CD8-positive, alpha-beta memory T cell (primary cell): Measurements from ENCODE around the gene POMT2. TPM values are rescaled to one million over a fixed set of nuclear protein-coding genes. Genes with fewer than 3 reads are reported as not detected.

Experiments used
- CTCF ChIA-PET: fragments of 350-600 bp; sonication (Branson Sonifier 250); formaldehyde crosslinking; loops from one replicate; lab custom pipeline; 2021; ENCODE audit warnings: antibody characterized with exemption; lab: Charles Lee
- POLR2A ChIA-PET: fragments of 350-600 bp; sonication (Branson Sonifier 250); formaldehyde crosslinking; loops from one replicate; lab custom pipeline; 2021; ENCODE audit warnings: antibody characterized with exemption; lab: Charles Lee
- DNase-seq, 5 donors: peaks; one replicate each; pipeline versions ENCODE4 v3.0.0 to v3.0.0-alpha.2; 2020 to 2022; ENCODE audit warnings: mixed read lengths in 1 of 5
- H3K27ac ChIP-seq: one replicate; pipeline ENCODE4 v1.7.0; 2013; ENCODE audit warnings: low read depth, mild to moderate bottlenecking, low read length, moderate library complexity
- H3K27me3 ChIP-seq: 2 replicates; pipeline ENCODE4 v1.7.0; 2013; ENCODE audit warnings: low read length, mild to moderate bottlenecking; ENCODE audit not compliant: insufficient read depth, poor library complexity, severe bottlenecking
- H3K36me3 ChIP-seq: 2 replicates; pipeline ENCODE4 v1.7.0; 2013; ENCODE audit warnings: mild to moderate bottlenecking, low read length, moderate library complexity; ENCODE audit not compliant: insufficient read depth
- H3K4me1 ChIP-seq: 2 replicates; pipeline ENCODE4 v1.7.0; 2013; ENCODE audit warnings: mild to moderate bottlenecking, low read length, moderate library complexity; ENCODE audit not compliant: insufficient read depth
- H3K4me3 ChIP-seq: 2 replicates; pipeline ENCODE4 v1.7.0; 2013; ENCODE audit warnings: mild to moderate bottlenecking, low read length
- H3K9me3 ChIP-seq: 2 replicates; pipeline ENCODE4 v1.7.0; 2013; ENCODE audit warnings: mild to moderate bottlenecking, low read length
- H3K27ac Mint-ChIP-seq, 8 donors: one replicate each; pipeline ENCODE4 v1.8.0; 2020 to 2021; ENCODE audit warnings: mixed read lengths in 8 of 8, mild to moderate bottlenecking in 6 of 8, inconsistent platforms in 3 of 8, moderate library complexity in 3 of 8
- H3K27me3 Mint-ChIP-seq, 2 donors: one replicate each; pipeline ENCODE4 v1.8.0; 2020 to 2021; ENCODE audit warnings: mixed read lengths in 2 of 2, mild to moderate bottlenecking in 1 of 2, moderate library complexity in 1 of 2
- H3K36me3 Mint-ChIP-seq, 3 donors: one replicate each; pipeline ENCODE4 v1.8.0; 2020 to 2021; ENCODE audit warnings: mixed read lengths in 3 of 3, inconsistent platforms in 1 of 3, mild to moderate bottlenecking in 1 of 3
- H3K4me1 Mint-ChIP-seq, 3 donors: one replicate each; pipeline ENCODE4 v1.8.0; 2020 to 2021; ENCODE audit warnings: mixed read lengths in 3 of 3, inconsistent platforms in 1 of 3, mild to moderate bottlenecking in 1 of 3
- H3K4me3 Mint-ChIP-seq, 7 donors: one replicate each; pipeline ENCODE4 v1.8.0; 2020 to 2021; ENCODE audit warnings: mixed read lengths in 7 of 7, mild to moderate bottlenecking in 6 of 7, moderate library complexity in 4 of 7, inconsistent platforms in 2 of 7
- H3K9me3 Mint-ChIP-seq, 5 donors: one replicate each; pipeline ENCODE4 v1.8.0; 2020 to 2022; ENCODE audit warnings: mixed read lengths in 5 of 5, mild to moderate bottlenecking in 3 of 5, moderate library complexity in 2 of 5, inconsistent platforms in 1 of 5
- polyA plus RNA-seq: library from polyadenylated mRNA; unstranded; fragments of 300-500 nt; fragmentation: Illumina TruSeq; gene quantifications from one replicate; pipeline ENCODE4 v1.2.3, GENCODE V29; 2021
- total RNA-seq, 2 experiments: library from RNA; stranded (reverse); gene quantifications; one replicate each; pipeline ENCODE4 v1.2.3, GENCODE V29; 2021

The POMT2 gene
- total and polyA plus RNA-seq, 3 experiments from 2014 or later, result 1.7 to 21.6 (median 19.0) TPM

DNA sequence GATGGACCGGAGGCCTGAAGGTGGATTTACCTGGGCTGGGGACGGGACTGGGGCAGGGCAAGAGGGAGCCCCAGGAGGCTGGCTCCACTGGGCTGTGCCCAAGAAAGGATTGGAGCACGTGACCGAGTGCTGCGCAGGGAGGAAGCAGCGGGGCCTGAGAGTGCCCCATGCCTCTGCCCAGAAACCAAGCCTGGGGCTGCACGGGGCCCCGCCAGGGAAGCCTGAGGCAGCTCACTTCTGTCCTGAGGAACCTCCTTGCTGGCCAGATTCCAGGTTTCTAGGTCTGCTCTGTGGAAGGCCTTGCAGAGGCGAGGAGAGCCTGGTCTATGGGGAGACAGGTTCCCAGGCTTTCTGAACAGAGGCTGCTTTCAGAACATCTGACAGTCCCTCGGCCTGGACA, 60.1 kb downstream of the POMT2 start:
- Mint-ChIP-seq H3K9me3 (no peaks in the 10 kb centered on the region), H3K36me3 (no peaks in the 10 kb centered on the region), H3K27me3 (peaks cover 4 to 13% of the 10 kb centered on the region in 2 donors), H3K27ac (no peak overlapping the region), H3K4me1 (no peaks in the 10 kb centered on the region), H3K4me3 (no peak overlapping the region)
- POLR2A ChIA-PET, result no interaction called here
- no peak overlapping the region for H3K4me3 ChIP-seq
- H3K9me3 ChIP-seq, result no peaks in the 10 kb centered on the region
- no peaks in the 10 kb centered on the region for H3K4me1 ChIP-seq
- H3K27ac ChIP-seq, result no peak overlapping the region
- DNase-seq, result no peak
- H3K36me3 ChIP-seq, result no peaks in the 10 kb centered on the region
- H3K27me3 ChIP-seq, result no peaks in the 10 kb centered on the region
- CTCF ChIA-PET, result no interaction called here

DNA sequence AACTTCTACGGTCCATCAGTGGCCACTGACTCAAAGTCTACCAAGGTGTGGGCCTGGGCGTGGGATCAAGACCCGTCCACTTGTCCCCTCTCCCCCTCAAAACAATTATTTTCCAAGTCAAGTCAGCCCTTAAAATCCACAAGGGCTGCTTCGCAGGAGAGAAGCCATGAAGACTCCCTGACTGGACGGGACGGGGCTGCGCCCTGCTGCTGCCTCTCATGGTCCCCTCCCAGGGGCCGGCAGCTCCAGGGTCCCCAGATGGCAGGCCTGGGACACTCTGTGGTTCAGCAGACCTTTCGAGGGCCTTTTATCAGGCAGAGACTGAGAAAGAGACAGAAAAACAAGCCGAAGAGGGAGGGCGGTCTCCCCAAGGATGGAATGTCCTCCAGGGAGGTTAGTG, 60.5 kb downstream of the POMT2 start:
- Histone ChIP-seq H3K4me3 (no peak overlapping the region), H3K27ac (no peak overlapping the region), H3K4me1 (no peaks in the 10 kb centered on the region), H3K36me3 (no peaks in the 10 kb centered on the region), H3K27me3 (no peaks in the 10 kb centered on the region), H3K9me3 (no peaks in the 10 kb centered on the region)
- no peaks in the 10 kb centered on the region for H3K4me1 Mint-ChIP-seq
- no peaks in the 10 kb centered on the region for H3K9me3 Mint-ChIP-seq
- no peaks in the 10 kb centered on the region for H3K36me3 Mint-ChIP-seq
- no peak overlapping the region for H3K4me3 Mint-ChIP-seq
- DNase-seq, result no peak
- peaks cover 8 to 13% of the 10 kb centered on the region in 2 donors for H3K27me3 Mint-ChIP-seq
- ChIA-PET CTCF (no interaction called here), POLR2A (no interaction called here)
- H3K27ac Mint-ChIP-seq, result no peak overlapping the region

GRCh38 chr14:77259025-77259715, 61.5 kb downstream of the POMT2 start:
- H3K27me3 ChIP-seq, result no peaks in the 10 kb centered on the region
- DNase-seq, result no peak
- no peak overlapping the region for H3K27ac ChIP-seq
- Mint-ChIP-seq H3K27me3 (peaks cover 9 to 13% of the 10 kb centered on the region in 2 donors), H3K9me3 (no peaks in the 10 kb centered on the region), H3K27ac (no peak overlapping the region), H3K4me3 (no peak overlapping the region), H3K36me3 (no peaks in the 10 kb centered on the region), H3K4me1 (no peaks in the 10 kb centered on the region)
- H3K9me3 ChIP-seq, result no peaks in the 10 kb centered on the region
- no peak overlapping the region for H3K4me3 ChIP-seq
- no peaks in the 10 kb centered on the region for H3K4me1 ChIP-seq
- POLR2A ChIA-PET, result no interaction called here
- CTCF ChIA-PET, result no interaction called here
- no peaks in the 10 kb centered on the region for H3K36me3 ChIP-seq

- H3K36me3 ChIP-seq, result no peaks in the 10 kb centered on the region
- CTCF ChIA-PET, result no interaction called here
- H3K36me3 Mint-ChIP-seq, result no peaks in the 10 kb centered on the region
- POLR2A ChIA-PET, result no interaction called here
- H3K27ac ChIP-seq, result no peak overlapping the region
- H3K4me1 ChIP-seq, result no peaks in the 10 kb centered on the region
- no peak overlapping the region for H3K27ac Mint-ChIP-seq
- no peaks in the 10 kb centered on the region for H3K9me3 Mint-ChIP-seq
- no peak overlapping the region for H3K4me3 Mint-ChIP-seq
- H3K9me3 ChIP-seq, result no peaks in the 10 kb centered on the region
- H3K27me3 ChIP-seq, result no peaks in the 10 kb centered on the region
- DNase-seq, result no peak
- no peak overlapping the region for H3K4me3 ChIP-seq
- H3K27me3 Mint-ChIP-seq, result peaks cover 13 to 15% of the 10 kb centered on the region in 2 donors
- H3K4me1 Mint-ChIP-seq, result no peaks in the 10 kb centered on the region
These were observed 62.1 kb downstream of the POMT2 start for GRCh38 chr14:77258566-77258965.

DNA sequence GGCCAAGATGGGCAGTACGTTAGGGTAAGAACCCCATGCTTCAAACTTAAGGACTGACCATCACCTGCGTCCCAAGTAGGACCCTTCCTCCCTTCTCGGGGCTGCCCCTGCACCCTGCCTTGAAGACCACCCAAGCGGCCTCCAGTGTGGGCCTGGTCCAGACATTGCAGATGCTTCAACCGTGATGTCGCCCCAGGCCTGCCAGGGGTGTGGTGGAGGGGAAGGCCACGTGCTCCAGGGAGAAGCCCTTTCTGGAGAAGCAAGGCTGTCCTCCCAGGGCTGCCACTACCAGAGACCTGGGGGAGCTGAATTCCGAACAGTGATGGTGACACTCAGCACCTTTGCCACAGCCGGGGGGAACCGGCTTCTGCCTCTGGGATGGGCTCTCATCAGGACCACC, 63.0 kb downstream of the POMT2 start:
- no peak overlapping the region for H3K27ac Mint-ChIP-seq

DNA sequence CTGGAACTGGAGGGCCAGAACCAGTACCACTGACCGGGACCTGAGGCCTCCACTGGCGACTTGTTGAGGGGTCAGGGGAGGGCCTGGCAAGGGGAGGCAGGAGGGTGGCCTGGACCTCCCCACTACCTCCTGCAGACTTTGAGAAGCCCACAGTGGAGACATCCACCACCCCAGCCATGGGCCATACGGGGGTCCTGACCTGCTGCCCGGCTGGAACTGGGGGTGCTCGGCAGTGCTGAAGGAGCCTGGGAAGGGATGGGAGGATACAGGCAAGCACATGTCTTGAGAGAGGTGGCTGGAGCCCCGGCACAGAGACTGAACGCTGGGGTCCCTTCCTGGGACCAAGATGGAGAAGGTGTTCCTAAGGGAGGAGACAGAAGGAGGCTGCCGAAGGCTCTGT, 64.0 kb downstream of the POMT2 start:
- Mint-ChIP-seq H3K27me3 (peaks cover 10 to 17% of the 10 kb centered on the region in 2 donors), H3K4me1 (no peaks in the 10 kb centered on the region), H3K36me3 (no peaks in the 10 kb centered on the region), H3K27ac (no peak overlapping the region), H3K9me3 (no peaks in the 10 kb centered on the region), H3K4me3 (no peak overlapping the region)
- H3K9me3 ChIP-seq, result no peaks in the 10 kb centered on the region
- H3K27me3 ChIP-seq, result no peaks in the 10 kb centered on the region
- H3K27ac ChIP-seq, result no peak overlapping the region
- DNase-seq, result no peak
- H3K36me3 ChIP-seq, result no peaks in the 10 kb centered on the region
- no peak overlapping the region for H3K4me3 ChIP-seq
- ChIA-PET CTCF (no interaction called here), POLR2A (no interaction called here)
- H3K4me1 ChIP-seq, result no peaks in the 10 kb centered on the region

More for the DNA sequence above, 63.0 kb downstream of the POMT2 start:
- H3K9me3 Mint-ChIP-seq, result no peaks in the 10 kb centered on the region
- no peak overlapping the region for H3K4me3 Mint-ChIP-seq
- no peaks in the 10 kb centered on the region for H3K4me1 ChIP-seq
- H3K36me3 ChIP-seq, result no peaks in the 10 kb centered on the region
- no peaks in the 10 kb centered on the region for H3K9me3 ChIP-seq
- H3K27me3 ChIP-seq, result no peaks in the 10 kb centered on the region
- peaks cover 13 to 17% of the 10 kb centered on the region in 2 donors for H3K27me3 Mint-ChIP-seq
- POLR2A ChIA-PET, result no interaction called here
- DNase-seq, result no peak
- H3K4me1 Mint-ChIP-seq, result no peaks in the 10 kb centered on the region
- CTCF ChIA-PET, result no interaction called here
- no peaks in the 10 kb centered on the region for H3K36me3 Mint-ChIP-seq
- H3K4me3 ChIP-seq, result no peak overlapping the region
- H3K27ac ChIP-seq, result no peak overlapping the region

GRCh38 chr14:77253333-77254190, 67.1 kb downstream of the POMT2 start:
- Histone ChIP-seq H3K9me3 (no peaks in the 10 kb centered on the region), H3K27me3 (no peaks in the 10 kb centered on the region), H3K4me1 (no peaks in the 10 kb centered on the region), H3K27ac (no peak overlapping the region), H3K36me3 (no peaks in the 10 kb centered on the region), H3K4me3 (no peak overlapping the region)
- H3K36me3 Mint-ChIP-seq, result no peaks in the 10 kb centered on the region
- H3K4me1 Mint-ChIP-seq, result no peaks in the 10 kb centered on the region
- no peak overlapping the region for H3K27ac Mint-ChIP-seq
- DNase-seq, result no peak
- POLR2A ChIA-PET, result no interaction called here
- no peak overlapping the region for H3K4me3 Mint-ChIP-seq
- no peaks in the 10 kb centered on the region for H3K9me3 Mint-ChIP-seq
- H3K27me3 Mint-ChIP-seq, result peaks cover 0 to 13% of the 10 kb centered on the region in 2 donors
- CTCF ChIA-PET, result no interaction called here

DNA sequence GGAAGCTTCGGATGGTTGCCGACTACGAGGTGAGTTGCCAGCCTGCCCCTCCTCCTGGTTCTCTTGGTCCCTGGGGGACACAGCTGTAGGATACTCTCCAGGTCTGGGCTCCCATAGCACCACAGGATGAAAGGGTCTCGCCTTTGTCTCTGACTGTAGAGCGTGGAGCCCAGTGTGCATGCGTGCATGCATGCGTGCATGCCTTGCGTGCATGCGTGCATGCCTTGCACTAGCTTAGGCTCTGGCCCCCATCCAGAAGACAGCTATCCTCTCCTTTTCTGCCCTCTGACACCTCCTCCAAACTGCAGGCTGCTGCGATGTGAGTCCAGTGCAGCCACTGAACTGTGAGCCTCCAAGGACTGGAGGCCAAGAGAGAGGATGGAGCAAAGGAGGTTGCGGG, 68.8 kb downstream of the POMT2 start:
- H3K27me3 Mint-ChIP-seq, result peaks cover 0 to 13% of the 10 kb centered on the region in 2 donors
- no peak overlapping the region for H3K27ac Mint-ChIP-seq
- no peaks in the 10 kb centered on the region for H3K36me3 Mint-ChIP-seq
- H3K9me3 Mint-ChIP-seq, result no peaks in the 10 kb centered on the region
- no peak overlapping the region for H3K4me3 Mint-ChIP-seq
- Histone ChIP-seq H3K27me3 (no peaks in the 10 kb centered on the region), H3K4me3 (no peak overlapping the region), H3K27ac (no peak overlapping the region), H3K9me3 (no peaks in the 10 kb centered on the region), H3K4me1 (no peaks in the 10 kb centered on the region), H3K36me3 (no peaks in the 10 kb centered on the region)
- H3K4me1 Mint-ChIP-seq, result no peaks in the 10 kb centered on the region
- ChIA-PET CTCF (no interaction called here), POLR2A (no interaction called here)
- no peak for DNase-seq
